ENCODE data around the gene LPAR1. TPM values are rescaled to one million over a fixed set of nuclear protein-coding genes. Genes with fewer than 3 reads are reported as not detected.

Gene LPAR1
- total and polyA plus RNA-seq, 10 of the 15 experiments (the other 5 are each of a cell fraction or from before 2014, with no cell fraction given) = 3.3 to 12.9 (median 8.4) TPM

- TF ChIP-seq EZH2 (IDR thresholded peaks at IDR 0.05; ENCODE audit: borderline replicate concordance, control insufficient read depth, low read depth, low read length) (no peak), STAT1 (conservative IDR thresholded peaks at IDR 0.05) (no peak), NFYA (IDR thresholded peaks at IDR 0.05; ENCODE audit: borderline replicate concordance, low read depth, low read length) (no peak), KAT2A (conservative IDR thresholded peaks at IDR 0.05; ENCODE audit: control insufficient read depth, low read depth, low read length) (no peak), SRF (IDR thresholded peaks at IDR 0.05; ENCODE audit: low read depth in 2 of 2, low read length in 2 of 2) (no peak), MEF2B (IDR thresholded peaks at IDR 0.05; ENCODE audit: partially characterized antibody, poor library complexity, severe bottlenecking) (no peak), SMAD1 (IDR thresholded peaks at IDR 0.05; ENCODE audit: low read depth, partially characterized antibody) (no peak), SKIL (IDR thresholded peaks at IDR 0.05; ENCODE audit: low read depth, poor library complexity, severe bottlenecking) (no peak), CHD1 (IDR thresholded peaks at IDR 0.05; ENCODE audit: low read depth, low read length) (no peak), CREB1 (IDR thresholded peaks at IDR 0.05; ENCODE audit: low read depth) (0 out of 2 replicates have a peak, but pooled peaks have one; percentile 30), IKZF1 (conservative IDR thresholded peaks at IDR 0.05) (peak; percentile 60), ZBED1 (IDR thresholded peaks at IDR 0.05; ENCODE audit: borderline replicate concordance) (no peak), FOXM1 (IDR thresholded peaks at IDR 0.05; ENCODE audit: low read depth, low read length) (peak; percentile 60; the same call in 1 of the 2 replicates), ETV6 (conservative IDR thresholded peaks at IDR 0.05 in 1 of 2, IDR thresholded peaks at IDR 0.05 in 1 of 2; ENCODE audit: borderline replicate concordance in 1 of 2, low read depth in 1 of 2) (peak in 1 of 2 experiments; percentile 88; a peak in 2 of 4 replicates), CEBPZ (IDR thresholded peaks at IDR 0.05; ENCODE audit: low read depth, low read length) (no peak), SREBF2 (IDR thresholded peaks at IDR 0.05; ENCODE audit: low read length) (no peak), MEF2A (IDR thresholded peaks at IDR 0.05; ENCODE audit: insufficient read depth, low read depth, low read length) (0 out of 2 replicates have a peak, but pooled peaks have one; percentile 14), GABPA (IDR thresholded peaks at IDR 0.05; ENCODE audit: low read depth) (no peak), POLR2AphosphoS2 (IDR thresholded peaks at IDR 0.05; ENCODE audit: low read depth, low read length) (no peak), ZNF24 (IDR thresholded peaks at IDR 0.05) (peak; percentile 57; the same call in 1 of the 2 replicates), CHD2 (IDR thresholded peaks at IDR 0.05; ENCODE audit: borderline replicate concordance, low read depth, low read length) (0 out of 2 replicates have a peak, but pooled peaks have one; percentile 15), STAT3 (IDR thresholded peaks at IDR 0.05; ENCODE audit: low read depth, low read length) (no peak), SP1 (IDR thresholded peaks at IDR 0.05; ENCODE audit: low read depth, low read length) (no peak), HSF1 (IDR thresholded peaks at IDR 0.05; ENCODE audit: low read depth, low read length) (no peak)
These were observed 163.2 kb downstream of the LPAR1 start (continued) for GRCh38 chr9:110874963-110875674.

Measured in GM12878 (cell line).